OCI-M2 (cell line): ENCODE results near the gene ZNF669.

ENCODE experiments used
- DNase-seq: peaks from one replicate; lab custom pipeline; 2025; ENCODE audit not compliant: unreplicated experiment; lab: John Stamatoyannopoulos, UW

Gene ZNF669

DNA sequence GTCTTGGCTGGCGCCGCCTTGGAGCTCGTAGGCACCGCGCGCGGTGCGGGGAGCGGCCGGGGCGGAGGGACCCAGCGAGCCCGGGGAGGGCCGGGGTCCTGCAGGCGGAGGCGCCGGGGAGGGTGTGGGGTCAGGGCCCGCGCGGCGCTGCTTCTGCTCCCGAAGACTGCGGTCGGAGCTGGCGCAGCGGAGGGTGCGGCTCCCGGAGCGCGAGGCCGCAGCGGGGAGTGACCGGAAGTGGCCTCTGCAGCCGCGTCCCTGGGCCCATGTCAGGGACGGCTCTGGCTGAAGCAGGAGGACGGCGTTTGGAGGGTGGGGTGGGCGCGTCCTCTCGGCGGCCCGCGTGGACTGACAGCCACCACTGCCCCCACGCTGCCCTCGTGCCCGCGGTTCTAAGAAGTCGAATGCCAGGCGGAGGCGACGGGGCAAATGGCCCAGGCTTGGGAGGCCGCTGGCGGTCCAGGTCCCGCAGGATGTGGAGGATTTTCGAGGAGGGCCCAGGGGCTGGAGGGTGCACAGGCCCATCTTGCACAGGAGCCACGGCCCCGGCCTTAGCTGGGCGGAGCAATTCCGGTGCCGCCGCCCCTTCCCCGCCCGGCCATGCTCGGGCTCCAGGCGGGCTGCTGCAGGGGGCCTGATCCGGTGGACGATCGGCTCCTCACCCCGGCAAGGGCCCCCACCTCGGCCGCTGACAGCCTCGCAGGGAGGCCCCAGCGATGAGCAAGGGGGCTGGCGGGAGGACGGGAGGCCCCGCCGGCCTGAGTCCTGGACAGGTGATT lies 7.7 kb upstream of the ZNF669 start:
- no peak for DNase-seq

DNA sequence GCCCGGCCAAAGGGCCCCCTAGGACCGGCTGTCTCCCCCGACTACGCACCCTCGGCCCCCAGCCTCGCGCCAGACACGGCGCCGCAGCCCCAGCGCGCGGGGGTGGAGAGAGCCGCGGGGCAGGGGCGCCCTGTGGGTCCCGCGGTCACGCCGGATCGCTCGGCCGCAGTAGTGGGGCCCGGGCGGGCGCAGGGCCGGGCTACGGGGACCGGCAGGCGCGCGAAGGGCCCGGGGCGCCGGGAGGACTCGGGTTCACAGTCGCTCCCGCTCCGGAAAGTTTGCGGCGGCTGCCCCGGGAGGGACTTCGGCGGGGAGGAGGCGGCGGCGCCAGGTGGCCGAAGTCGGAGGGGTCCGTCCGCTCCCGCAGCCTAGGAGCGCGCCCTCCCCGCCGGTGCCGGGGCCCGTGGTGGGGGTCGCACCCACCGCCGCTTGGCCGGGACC lies 7.1 kb upstream of the ZNF669 start:
- DNase-seq = no peak

GRCh38 chr1:247110627-247111258 lies 6.6 kb upstream of the ZNF669 start:
- DNase-seq = no peak

- no peak for DNase-seq
Measured at GRCh38 chr1:247107694-247108093, 3.5 kb upstream of the ZNF669 start.

DNA sequence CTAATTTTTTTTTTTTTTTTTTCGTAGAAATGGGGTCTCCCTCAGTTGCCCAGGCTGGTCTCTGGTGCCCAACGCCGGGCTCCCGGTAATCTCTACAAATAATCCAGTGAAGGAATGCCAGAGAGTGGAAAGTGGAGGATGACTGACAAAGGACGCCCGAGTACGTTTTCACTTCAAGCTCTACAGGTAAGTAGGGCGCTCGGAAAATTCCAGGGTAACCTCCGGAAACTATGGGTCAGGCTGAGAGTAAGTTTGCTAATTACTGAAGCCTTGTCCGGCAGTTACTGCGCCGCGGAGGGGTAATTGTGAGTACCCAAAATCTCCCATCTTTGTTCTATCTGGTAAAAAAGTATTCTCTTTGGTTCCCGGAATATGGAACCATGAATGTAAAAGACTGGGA lies 1.8 kb upstream of the ZNF669 start:
- DNase-seq = no peak

GRCh38 chr1:247104965-247105364 lies 809 bp upstream of the ZNF669 start:
- no peak for DNase-seq

DNA sequence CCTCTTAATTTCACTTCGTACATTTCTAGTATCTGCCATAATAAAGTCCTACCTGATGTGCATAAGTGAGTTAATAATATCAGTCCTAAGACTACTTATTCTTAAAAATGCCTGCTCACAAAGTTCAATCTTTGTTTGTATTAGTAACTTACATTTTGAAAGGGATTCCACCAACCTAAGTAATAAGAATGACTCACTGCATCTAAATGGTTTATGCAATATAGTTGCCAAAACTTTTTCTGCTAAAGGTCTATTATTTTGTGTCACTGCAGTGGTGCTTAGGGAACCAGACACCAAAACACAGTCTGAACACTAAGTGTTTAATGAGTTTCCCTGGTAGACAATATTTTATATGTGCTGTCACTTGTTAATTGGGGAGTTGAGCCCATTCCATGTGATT lies 1.8 kb downstream of the ZNF669 start:
- no peak for DNase-seq

GRCh38 chr1:247100676-247101279 lies 3.4 kb downstream of the ZNF669 start:
- no peak for DNase-seq

- no peak for DNase-seq
Measured at GRCh38 chr1:247096958-247097357, 7.2 kb downstream of the ZNF669 start.

GRCh38 chr1:247096544-247096943 lies 7.6 kb downstream of the ZNF669 start:
- no peak for DNase-seq

DNA sequence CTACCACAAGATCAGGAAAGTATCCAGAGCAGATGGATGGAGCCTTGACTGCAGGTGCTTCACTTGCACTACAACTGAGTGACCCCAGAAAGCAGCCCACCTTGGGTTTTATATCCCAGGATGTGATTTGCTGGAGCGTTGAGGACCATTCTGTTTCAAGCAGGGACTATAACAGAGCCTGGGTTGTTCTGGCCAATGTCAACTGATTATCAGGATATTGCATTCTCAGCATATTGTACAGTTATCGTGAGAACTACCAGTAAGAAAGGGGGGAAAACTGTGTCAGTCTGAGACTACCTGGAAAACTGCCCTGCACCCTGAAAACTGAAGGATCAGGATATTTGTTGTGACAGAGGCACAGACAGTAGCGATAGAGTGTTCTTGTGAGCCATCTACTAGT lies 8.0 kb downstream of the ZNF669 start:
- DNase-seq = no peak

DNA sequence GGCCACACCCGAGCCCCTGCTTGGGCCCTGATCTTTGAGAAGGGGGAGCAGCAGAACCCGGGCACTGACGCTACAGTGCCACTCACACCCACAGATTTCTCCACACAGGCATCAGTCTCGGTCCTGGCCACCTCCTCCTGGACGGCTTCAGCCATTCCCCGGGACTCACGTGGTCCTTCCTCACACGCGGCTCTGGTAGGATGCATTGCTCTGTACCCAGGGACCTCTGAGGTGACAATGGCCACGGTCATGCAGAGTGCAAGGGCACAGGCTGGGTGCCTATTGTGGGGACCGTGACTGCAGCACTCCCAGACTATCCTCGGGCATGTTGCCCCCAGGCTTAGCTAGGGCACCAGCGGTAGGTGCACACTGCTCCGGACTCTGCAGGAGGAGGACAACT lies 13.7 kb downstream of the ZNF669 start:
- no peak for DNase-seq

- no peak for DNase-seq
Measured at GRCh38 chr1:247089616-247090375, 14.4 kb downstream of the ZNF669 start.

DNA sequence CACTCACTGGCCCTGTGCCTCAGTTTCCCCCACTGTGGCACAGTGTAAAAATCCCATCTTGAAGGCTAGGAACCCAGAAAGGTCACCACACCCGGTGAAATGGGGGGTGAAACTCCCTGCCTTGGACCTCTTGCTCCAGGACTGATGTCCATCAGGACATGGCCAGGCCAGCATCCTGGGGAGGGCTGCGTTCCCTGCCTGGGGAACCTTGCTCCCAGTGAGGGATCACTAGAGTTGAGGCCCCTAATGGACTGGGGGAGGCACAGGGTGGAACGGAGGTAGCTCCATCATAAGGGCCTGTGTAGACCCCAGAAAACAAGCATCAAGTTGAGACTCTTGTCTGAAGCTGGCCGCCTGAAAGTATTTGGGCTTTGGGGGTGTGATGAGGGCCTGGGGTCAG lies 15.2 kb downstream of the ZNF669 start:
- DNase-seq = no peak

- no peak for DNase-seq
Measured at GRCh38 chr1:247087256-247087655, 16.9 kb downstream of the ZNF669 start.

- DNase-seq = no peak
Measured at GRCh38 chr1:247085310-247085709, 18.8 kb downstream of the ZNF669 start.

- DNase-seq = no peak
Measured at GRCh38 chr1:247084771-247085170, 19.4 kb downstream of the ZNF669 start.

- peak; percentile 87 for DNase-seq
Measured at GRCh38 chr1:247079141-247079874, 24.8 kb downstream of the ZNF669 start.

- peak; percentile 76 for DNase-seq
Measured at GRCh38 chr1:247078258-247079140, 25.7 kb downstream of the ZNF669 start, which contains the start of gene ZNF670. TSS of gene ZNF670 (minus strand) at chr1:247078811. CDS start at chr1:247078596, 215 bp downstream.

DNA sequence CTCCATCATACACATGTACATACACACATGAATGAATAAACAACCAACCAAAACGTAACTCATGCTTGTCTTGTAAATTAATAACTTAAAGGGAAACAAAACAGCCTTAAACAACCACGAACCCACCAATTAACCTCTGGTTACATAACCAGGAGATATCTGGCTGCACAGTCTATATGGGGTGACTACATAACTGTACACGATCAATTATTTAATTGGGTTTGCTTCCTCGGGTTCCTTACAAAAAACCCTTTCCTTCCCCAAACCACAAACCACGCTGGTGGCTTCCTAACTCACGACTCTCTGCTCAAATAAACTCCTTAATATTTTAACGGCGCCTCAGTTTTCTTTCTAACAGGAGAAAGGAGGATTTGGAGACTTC lies 26.3 kb downstream of the ZNF669 start:
- no peak for DNase-seq
